ENCODE data around the gene FAM184A.
"Not testable (repeated sequence)": the region's sequence is repeated elsewhere in the genome, so short reads cannot be mapped to it uniquely, and the experiment has no call there.

Gene FAM184A

DNA sequence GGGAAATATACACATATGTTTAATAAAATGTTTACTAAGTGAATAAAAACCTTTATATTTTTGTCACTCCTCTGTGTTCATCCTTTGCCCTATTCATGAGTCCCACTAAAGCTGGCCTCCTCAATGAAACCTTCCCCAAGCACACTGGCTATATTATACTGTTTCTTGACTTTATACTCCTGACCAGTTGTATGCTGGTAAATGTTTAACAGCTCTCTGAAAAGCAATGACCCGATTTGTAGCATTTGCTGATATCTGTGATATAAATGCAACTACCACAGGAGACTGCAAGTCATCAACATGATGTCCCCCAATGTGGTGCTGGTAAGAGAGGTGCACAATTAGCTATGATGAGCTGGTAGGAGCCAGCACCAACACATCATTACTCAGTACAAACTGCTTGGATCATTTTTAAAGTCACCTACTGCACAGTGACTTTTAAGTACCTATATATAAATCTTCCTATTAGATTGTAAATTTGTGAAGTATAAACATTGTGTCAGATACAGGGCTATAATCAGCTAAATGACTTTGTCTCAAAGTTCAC is 78.9 kb downstream of the FAM184A start:
- no peak overlapping the region for H2AFZ ChIP-seq (ENCODE audit: low read length)
- WGBS, 2 donors (ENCODE audit: extremely low coverage in 2 of 2, insufficient read length in 2 of 2, insufficient replicate concordance in 1 of 2): no CpG with 5 or more reads among the region's 1 CpG
- no peak for DNase-seq (ENCODE audit: low spot score)
- no peak overlapping the region for H2AK5ac ChIP-seq (ENCODE audit: low read depth, low read length)
- H3K36me3 ChIP-seq (replicated peaks in 1 of 2; ENCODE audit: control insufficient read depth in 2 of 2, insufficient read depth in 2 of 2, low read length in 2 of 2): peaks cover 0 to 73% of the 10 kb centered on the region in 2 donors
- no peak overlapping the region for H3K4me3 ChIP-seq (ENCODE audit: low read length in 2 of 2)
- H3K4ac ChIP-seq (ENCODE audit: low read length): no peak overlapping the region
- H3K18ac ChIP-seq (ENCODE audit: low read length): no peak overlapping the region
- no peaks in the 10 kb centered on the region for H3K9me3 ChIP-seq (replicated peaks in 1 of 2; ENCODE audit: control insufficient read depth in 2 of 2, insufficient read depth in 1 of 2, low read depth in 1 of 2, low read length in 2 of 2)
- H2BK5ac ChIP-seq (ENCODE audit: low read length): no peak overlapping the region
- H3K27me3 ChIP-seq (ENCODE audit: control insufficient read depth in 3 of 3, insufficient read depth in 3 of 3, low read depth in 1 of 3, low read length in 3 of 3): no peaks in the 10 kb centered on the region
- no peaks in the 10 kb centered on the region for H3K79me1 ChIP-seq (ENCODE audit: low read depth, low read length)
- H4K91ac ChIP-seq (ENCODE audit: low read depth, low read length, poor library complexity): no peak overlapping the region
- H3K27ac ChIP-seq (replicated peaks; ENCODE audit: low read length): no peak overlapping the region
- no peak overlapping the region for H3K4me2 ChIP-seq (ENCODE audit: insufficient read depth, low read length, poor library complexity, severe bottlenecking)
- no peak overlapping the region for H4K8ac ChIP-seq (ENCODE audit: low read depth, low read length)
- H3K9ac ChIP-seq (ENCODE audit: low read depth, low read length, poor library complexity): no peak overlapping the region
- no peaks in the 10 kb centered on the region for H3K4me1 ChIP-seq (ENCODE audit: control insufficient read depth in 2 of 2, insufficient read depth in 1 of 2, low read depth in 1 of 2, low read length in 2 of 2)
- H2BK15ac ChIP-seq (ENCODE audit: low read length): no peak overlapping the region
- H3K14ac ChIP-seq (ENCODE audit: low read length): no peak overlapping the region
- H2BK120ac ChIP-seq (ENCODE audit: low read depth, low read length): no peak overlapping the region
- H3K23ac ChIP-seq (ENCODE audit: low read depth, low read length, poor library complexity): no peak overlapping the region
- no peak overlapping the region for H2BK12ac ChIP-seq (ENCODE audit: low read length)

DNA sequence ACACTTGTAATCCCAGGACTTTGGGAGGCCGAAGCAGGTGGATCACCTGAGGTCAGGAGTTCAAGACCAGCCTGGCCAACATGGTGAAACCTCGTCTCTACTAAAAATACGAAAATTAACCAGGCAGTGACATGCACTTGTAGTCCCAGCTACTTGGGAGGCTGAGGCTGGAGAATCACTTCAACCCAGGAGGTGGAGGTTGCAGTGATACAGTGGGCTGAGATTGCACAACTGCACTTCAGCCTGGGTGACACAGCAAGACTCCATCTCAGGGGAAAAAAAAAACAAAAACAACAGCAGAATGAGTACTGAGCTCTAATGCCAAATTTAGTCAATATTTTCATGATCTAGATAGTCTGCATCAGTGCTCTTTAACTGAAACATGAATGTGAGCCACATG is 81.0 kb downstream of the FAM184A start:
- H4K8ac ChIP-seq (ENCODE audit: low read depth, low read length); H2BK15ac ChIP-seq (ENCODE audit: low read length); H3K79me1 ChIP-seq (ENCODE audit: low read depth, low read length); H3K9me3 ChIP-seq (replicated peaks in 1 of 2; ENCODE audit: control insufficient read depth in 2 of 2, insufficient read depth in 1 of 2, low read depth in 1 of 2, low read length in 2 of 2); H3K23ac ChIP-seq (ENCODE audit: low read depth, low read length, poor library complexity); H2AFZ ChIP-seq (ENCODE audit: low read length); H3K4ac ChIP-seq (ENCODE audit: low read length); H3K4me1 ChIP-seq (ENCODE audit: control insufficient read depth in 2 of 2, insufficient read depth in 1 of 2, low read depth in 1 of 2, low read length in 2 of 2); H3K4me2 ChIP-seq (ENCODE audit: insufficient read depth, low read length, poor library complexity, severe bottlenecking); H2AK5ac ChIP-seq (ENCODE audit: low read depth, low read length); H3K27me3 ChIP-seq (ENCODE audit: control insufficient read depth in 3 of 3, insufficient read depth in 3 of 3, low read depth in 1 of 3, low read length in 3 of 3); H4K91ac ChIP-seq (ENCODE audit: low read depth, low read length, poor library complexity); H3K18ac ChIP-seq (ENCODE audit: low read length); H2BK12ac ChIP-seq (ENCODE audit: low read length); H2BK120ac ChIP-seq (ENCODE audit: low read depth, low read length); H3K14ac ChIP-seq (ENCODE audit: low read length); DNase-seq (ENCODE audit: low spot score); H3K9ac ChIP-seq (ENCODE audit: low read depth, low read length, poor library complexity); H2BK5ac ChIP-seq (ENCODE audit: low read length); H3K4me3 ChIP-seq (ENCODE audit: low read length in 2 of 2); H3K27ac ChIP-seq (replicated peaks; ENCODE audit: low read length): not testable (repeated sequence)
- H3K36me3 ChIP-seq (replicated peaks in 1 of 2; ENCODE audit: control insufficient read depth in 2 of 2, insufficient read depth in 2 of 2, low read length in 2 of 2): peaks cover 0 to 70% of the 10 kb centered on the region in 2 donors
- WGBS, 2 donors (ENCODE audit: extremely low coverage in 2 of 2, insufficient read length in 2 of 2, insufficient replicate concordance in 1 of 2): no CpG with 5 or more reads among the region's 3 CpGs

DNA sequence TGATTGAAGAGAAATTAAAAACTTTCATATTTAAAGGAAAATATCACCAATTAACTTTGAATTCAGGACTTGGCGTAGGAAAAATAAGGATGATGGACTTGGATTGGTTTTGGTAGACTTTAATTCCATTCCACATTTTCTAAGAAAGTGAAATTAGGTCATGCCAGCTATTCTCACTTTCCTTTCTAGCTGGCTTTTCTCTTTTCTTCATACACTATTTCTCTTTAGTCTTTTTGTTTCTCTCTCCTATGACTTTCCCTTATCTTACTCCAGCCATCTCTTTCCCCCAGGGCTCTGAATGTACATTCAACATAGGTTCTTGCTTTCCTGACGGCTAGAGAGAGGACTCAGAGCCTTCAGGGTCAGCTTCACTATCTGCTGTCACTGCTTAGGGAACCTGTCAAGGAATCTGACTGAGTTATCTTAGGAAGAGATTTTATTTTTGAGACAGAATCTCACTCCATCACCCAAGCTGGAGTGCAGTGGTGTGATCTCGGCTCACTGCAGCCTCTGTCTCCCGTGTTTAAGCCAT is 82.1 kb downstream of the FAM184A start:
- no peak overlapping the region for H3K14ac ChIP-seq (ENCODE audit: low read length)
- no peak overlapping the region for H2AFZ ChIP-seq (ENCODE audit: low read length)
- H3K79me1 ChIP-seq (ENCODE audit: low read depth, low read length): no peaks in the 10 kb centered on the region
- no peak overlapping the region for H3K27ac ChIP-seq (replicated peaks; ENCODE audit: low read length)
- no CpG with 5 or more reads among the region's 4 CpGs for WGBS, 2 donors (ENCODE audit: extremely low coverage in 2 of 2, insufficient read length in 2 of 2, insufficient replicate concordance in 1 of 2)
- H3K9ac ChIP-seq (ENCODE audit: low read depth, low read length, poor library complexity): no peak overlapping the region
- H3K9me3 ChIP-seq (replicated peaks in 1 of 2; ENCODE audit: control insufficient read depth in 2 of 2, insufficient read depth in 1 of 2, low read depth in 1 of 2, low read length in 2 of 2): peaks cover 0 to 1% of the 10 kb centered on the region in 2 donors
- H3K4me1 ChIP-seq (ENCODE audit: control insufficient read depth in 2 of 2, insufficient read depth in 1 of 2, low read depth in 1 of 2, low read length in 2 of 2): no peaks in the 10 kb centered on the region
- no peak overlapping the region for H3K4me2 ChIP-seq (ENCODE audit: insufficient read depth, low read length, poor library complexity, severe bottlenecking)
- no peak overlapping the region for H3K4ac ChIP-seq (ENCODE audit: low read length)
- H2BK5ac ChIP-seq (ENCODE audit: low read length): no peak overlapping the region
- H3K27me3 ChIP-seq (ENCODE audit: control insufficient read depth in 3 of 3, insufficient read depth in 3 of 3, low read depth in 1 of 3, low read length in 3 of 3): no peaks in the 10 kb centered on the region
- peaks cover 0 to 67% of the 10 kb centered on the region in 2 donors for H3K36me3 ChIP-seq (replicated peaks in 1 of 2; ENCODE audit: control insufficient read depth in 2 of 2, insufficient read depth in 2 of 2, low read length in 2 of 2)
- no peak overlapping the region for H3K4me3 ChIP-seq (ENCODE audit: low read length in 2 of 2)
- no peak overlapping the region for H2BK12ac ChIP-seq (ENCODE audit: low read length)
- no peak overlapping the region for H4K8ac ChIP-seq (ENCODE audit: low read depth, low read length)
- DNase-seq (ENCODE audit: low spot score): no peak
- H2BK15ac ChIP-seq (ENCODE audit: low read length): no peak overlapping the region
- no peak overlapping the region for H2BK120ac ChIP-seq (ENCODE audit: low read depth, low read length)
- no peak overlapping the region for H3K23ac ChIP-seq (ENCODE audit: low read depth, low read length, poor library complexity)
- H2AK5ac ChIP-seq (ENCODE audit: low read depth, low read length): no peak overlapping the region
- no peak overlapping the region for H4K91ac ChIP-seq (ENCODE audit: low read depth, low read length, poor library complexity)
- H3K18ac ChIP-seq (ENCODE audit: low read length): no peak overlapping the region

DNA sequence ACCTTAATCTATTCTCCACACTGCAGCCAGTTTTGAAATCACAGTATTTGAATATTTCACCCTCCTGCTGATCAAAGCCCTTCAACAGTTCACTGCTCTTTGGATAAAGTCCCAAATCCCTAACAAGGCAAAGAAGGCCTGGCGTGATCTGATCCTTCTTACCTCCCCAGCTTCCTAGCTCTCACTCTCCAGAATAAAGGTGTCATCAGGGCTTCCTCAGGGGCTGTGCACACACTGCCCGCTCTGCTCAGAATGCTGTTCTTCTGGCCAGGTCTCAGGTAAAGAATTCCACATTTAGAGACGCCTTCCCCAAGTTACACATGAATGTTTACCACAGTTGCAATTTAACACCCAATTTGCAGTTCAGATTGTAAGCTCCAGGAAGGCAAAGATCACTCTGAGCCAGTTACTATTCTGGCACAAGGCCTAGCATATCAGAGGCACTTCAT is 84.6 kb downstream of the FAM184A start:
- Histone ChIP-seq H2AK5ac (ENCODE audit: low read depth, low read length) (no peak overlapping the region), H3K4me1 (ENCODE audit: control insufficient read depth in 2 of 2, insufficient read depth in 1 of 2, low read depth in 1 of 2, low read length in 2 of 2) (no peaks in the 10 kb centered on the region), H2BK5ac (ENCODE audit: low read length) (no peak overlapping the region), H3K4me2 (ENCODE audit: insufficient read depth, low read length, poor library complexity, severe bottlenecking) (no peak overlapping the region), H4K91ac (ENCODE audit: low read depth, low read length, poor library complexity) (no peak overlapping the region), H2BK120ac (ENCODE audit: low read depth, low read length) (no peak overlapping the region), H3K18ac (ENCODE audit: low read length) (no peak overlapping the region), H3K79me1 (ENCODE audit: low read depth, low read length) (no peaks in the 10 kb centered on the region), H3K23ac (ENCODE audit: low read depth, low read length, poor library complexity) (no peak overlapping the region), H3K9ac (ENCODE audit: low read depth, low read length, poor library complexity) (no peak overlapping the region), H3K27me3 (ENCODE audit: control insufficient read depth in 3 of 3, insufficient read depth in 3 of 3, low read depth in 1 of 3, low read length in 3 of 3) (no peaks in the 10 kb centered on the region), H3K27ac (replicated peaks; ENCODE audit: low read length) (no peak overlapping the region), H4K8ac (ENCODE audit: low read depth, low read length) (no peak overlapping the region), H3K4me3 (ENCODE audit: low read length in 2 of 2) (no peak overlapping the region), H3K4ac (ENCODE audit: low read length) (no peak overlapping the region), H3K36me3 (replicated peaks in 1 of 2; ENCODE audit: control insufficient read depth in 2 of 2, insufficient read depth in 2 of 2, low read length in 2 of 2) (peaks cover 0 to 52% of the 10 kb centered on the region in 2 donors), H3K9me3 (replicated peaks in 1 of 2; ENCODE audit: control insufficient read depth in 2 of 2, insufficient read depth in 1 of 2, low read depth in 1 of 2, low read length in 2 of 2) (peaks cover 0 to 1% of the 10 kb centered on the region in 2 donors), H2BK15ac (ENCODE audit: low read length) (no peak overlapping the region), H3K14ac (ENCODE audit: low read length) (no peak overlapping the region), H2AFZ (ENCODE audit: low read length) (no peak overlapping the region), H2BK12ac (ENCODE audit: low read length) (no peak overlapping the region)
- WGBS, 2 donors (ENCODE audit: extremely low coverage in 2 of 2, insufficient read length in 2 of 2, insufficient replicate concordance in 1 of 2): no CpG with 5 or more reads among the region's 3 CpGs
- DNase-seq (ENCODE audit: low spot score): no peak

Measured in neuronal stem cell (in vitro differentiated cells).